Activated CD4-positive, alpha-beta T cell treated with anti-CD3 and anti-CD28 coated beads for 1 hour (primary cell): ENCODE data around the gene LOC101059915.
"Not testable (repeated sequence)": the region's sequence is repeated elsewhere in the genome, so short reads cannot be mapped to it uniquely, and the experiment has no call there.

Experiments used
- DNase-seq: peaks from one replicate; pipeline ENCODE4 v3.0.0-alpha.2; 2020

The LOC101059915 gene

DNA sequence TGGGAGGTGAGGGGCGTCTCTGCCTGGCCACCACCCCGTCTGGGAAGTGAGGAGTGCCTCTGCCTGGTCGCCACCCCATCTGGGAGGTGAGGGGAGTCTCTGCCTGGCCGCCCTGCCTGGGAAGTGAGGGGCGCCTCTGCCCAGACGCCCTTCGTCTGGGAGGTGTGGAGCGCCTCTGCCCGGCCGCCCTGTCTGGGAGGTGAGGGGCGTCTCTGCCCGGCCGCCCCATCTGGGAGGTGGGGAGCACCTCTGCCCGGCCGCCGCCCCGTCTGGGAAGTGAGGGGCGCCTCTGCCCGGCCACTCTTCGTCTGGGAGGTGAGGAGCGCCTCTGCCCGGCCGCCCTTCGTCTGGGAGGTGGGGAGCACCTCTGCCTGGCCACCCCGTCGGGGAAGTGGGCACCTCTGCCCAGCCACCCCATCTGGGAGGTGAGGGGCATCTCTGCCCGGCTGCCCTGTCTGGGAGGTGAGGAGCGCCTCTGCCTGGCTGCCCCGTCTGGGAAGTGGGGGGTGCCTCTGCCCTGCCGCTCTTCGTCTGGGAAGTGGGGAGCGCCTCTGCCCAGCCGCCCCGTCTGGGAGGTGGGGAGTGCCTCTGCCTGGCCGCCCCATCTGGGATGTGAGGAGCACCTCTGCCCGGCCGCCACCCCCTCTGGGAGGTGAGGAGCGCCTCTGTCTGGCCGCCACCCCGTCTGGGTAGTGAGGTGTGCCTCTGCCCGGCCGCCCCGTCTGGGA, 8.9 kb downstream of the LOC101059915 start:
- DNase-seq: not testable (repeated sequence)

DNA sequence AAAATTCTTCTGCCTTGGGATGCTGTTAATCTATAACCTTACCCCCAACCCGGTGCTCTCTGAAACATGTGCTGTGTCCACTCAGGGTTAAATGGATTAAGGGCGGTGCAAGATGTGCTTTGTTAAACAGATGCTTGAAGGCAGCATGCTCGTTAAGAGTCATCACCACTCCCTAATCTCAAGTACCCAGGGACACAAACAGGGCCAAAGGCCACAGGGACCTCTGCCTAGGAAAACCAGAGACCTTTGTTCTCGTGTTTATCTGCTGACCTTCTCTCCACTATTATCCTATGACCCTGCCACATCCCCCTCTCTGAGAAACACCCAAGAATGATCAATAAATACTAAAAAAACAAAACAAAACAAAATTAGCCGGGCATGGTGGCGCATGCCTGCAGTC, 9.8 kb downstream of the LOC101059915 start:
- not testable (repeated sequence) for DNase-seq

DNA sequence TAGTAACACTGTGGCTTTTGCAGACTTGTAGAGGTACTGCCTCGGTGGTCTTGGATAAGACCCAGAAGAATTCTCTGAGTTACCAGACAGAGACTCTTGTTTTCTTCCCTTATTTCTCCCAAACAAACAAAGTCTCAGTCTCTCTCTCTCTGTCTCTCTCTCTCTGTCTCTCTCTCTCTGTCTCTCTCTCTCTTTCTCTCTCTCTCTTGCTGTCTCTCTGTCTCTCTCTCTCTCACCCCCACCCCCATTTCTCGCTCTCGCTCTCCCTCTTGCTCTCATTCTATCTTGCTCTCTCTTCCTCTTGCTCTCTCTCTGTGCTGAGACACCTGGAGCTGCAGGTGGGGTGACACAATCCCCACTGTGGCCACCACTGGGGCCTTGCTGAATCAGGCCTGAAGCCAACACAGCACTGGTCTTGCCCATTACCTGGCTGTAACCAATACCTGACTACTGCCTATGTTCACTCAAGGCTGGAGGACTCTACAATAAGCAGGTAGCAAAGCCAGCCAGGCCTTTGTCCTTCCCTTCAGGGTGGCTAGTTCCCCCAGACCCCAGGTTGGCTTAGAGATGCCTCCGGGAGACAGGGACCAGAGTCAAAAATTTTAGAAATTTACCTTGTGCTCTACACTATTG, 12.3 kb downstream of the LOC101059915 start:
- DNase-seq: no peak

DNA sequence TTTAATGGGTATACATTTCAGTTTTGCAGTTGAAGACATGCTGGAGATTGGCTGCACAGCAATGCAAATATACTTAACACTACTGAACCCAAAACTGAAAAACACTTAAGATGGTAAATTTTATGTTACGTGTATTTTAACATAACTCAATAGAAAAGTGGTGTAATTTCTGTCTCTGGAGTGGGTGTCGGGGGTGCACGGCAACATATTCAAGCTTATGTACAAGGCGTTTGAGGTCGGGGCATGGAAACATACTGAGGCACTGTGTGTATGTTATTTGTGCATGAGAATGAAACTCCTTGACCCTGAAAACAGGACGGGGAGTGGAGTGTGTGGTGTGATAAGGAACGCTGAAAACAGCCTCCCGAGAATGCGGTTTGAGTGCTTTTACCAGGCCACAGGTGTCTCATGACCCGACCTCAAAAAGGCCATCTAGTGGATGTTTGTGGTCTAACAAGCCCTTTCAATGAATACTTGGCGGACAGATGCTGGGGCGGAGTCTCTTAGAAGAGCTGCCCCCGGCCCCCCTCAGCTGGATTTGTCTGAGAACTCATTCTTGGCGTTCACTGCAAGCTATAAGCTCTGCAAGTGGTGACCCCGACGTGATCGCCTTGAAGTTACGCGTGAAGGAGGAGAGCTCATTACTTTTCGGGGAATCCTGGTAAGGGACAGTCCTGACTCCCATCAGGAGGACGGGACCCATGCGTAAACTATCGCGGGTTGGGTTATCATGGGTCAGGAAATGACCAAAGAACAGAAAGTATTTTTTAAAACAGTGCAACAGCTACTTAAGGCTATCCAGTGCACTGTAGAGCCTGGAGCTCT, 29.5 kb downstream of the LOC101059915 start:
- DNase-seq: not testable (repeated sequence)

DNA sequence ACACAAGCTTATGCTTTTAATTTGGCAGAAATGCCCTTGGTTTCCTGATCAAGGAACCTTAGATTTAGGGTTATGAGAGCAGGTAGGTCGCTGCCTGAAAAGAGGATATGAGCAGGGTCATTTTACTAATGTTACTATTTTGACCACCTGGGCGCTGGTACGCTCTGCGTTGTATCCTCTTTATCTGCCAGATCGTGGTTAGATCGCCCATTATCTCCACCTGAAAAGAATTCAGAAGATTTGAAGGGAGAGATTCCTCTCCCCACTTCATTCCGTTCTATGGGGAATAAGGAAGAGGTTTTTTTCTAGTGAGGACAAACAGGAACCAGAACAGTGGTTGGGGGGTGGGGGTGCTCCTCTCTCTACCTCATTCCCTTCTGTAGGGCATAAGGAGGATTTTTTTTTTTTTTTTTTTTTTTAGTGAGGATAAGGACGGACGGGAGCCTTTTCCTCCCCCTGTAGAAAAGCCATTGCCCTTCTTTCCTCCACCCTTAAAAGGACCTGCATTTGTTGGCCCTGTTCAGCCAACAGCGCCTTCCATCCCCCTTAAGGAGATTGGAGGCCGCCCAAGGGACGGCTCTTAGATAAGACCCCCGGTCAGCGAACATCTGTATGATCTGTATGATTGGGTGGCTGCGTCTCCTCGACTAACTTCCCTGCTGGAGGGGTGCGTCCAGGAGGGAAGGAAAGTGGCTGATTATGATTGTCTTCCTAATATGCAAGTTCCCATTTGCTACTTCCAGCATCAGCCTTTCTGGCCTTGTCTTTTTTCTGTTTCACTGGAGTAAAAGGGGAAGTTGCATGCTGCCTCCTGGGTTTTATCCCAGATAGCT, 30.3 kb downstream of the LOC101059915 start:
- not testable (repeated sequence) for DNase-seq

DNA sequence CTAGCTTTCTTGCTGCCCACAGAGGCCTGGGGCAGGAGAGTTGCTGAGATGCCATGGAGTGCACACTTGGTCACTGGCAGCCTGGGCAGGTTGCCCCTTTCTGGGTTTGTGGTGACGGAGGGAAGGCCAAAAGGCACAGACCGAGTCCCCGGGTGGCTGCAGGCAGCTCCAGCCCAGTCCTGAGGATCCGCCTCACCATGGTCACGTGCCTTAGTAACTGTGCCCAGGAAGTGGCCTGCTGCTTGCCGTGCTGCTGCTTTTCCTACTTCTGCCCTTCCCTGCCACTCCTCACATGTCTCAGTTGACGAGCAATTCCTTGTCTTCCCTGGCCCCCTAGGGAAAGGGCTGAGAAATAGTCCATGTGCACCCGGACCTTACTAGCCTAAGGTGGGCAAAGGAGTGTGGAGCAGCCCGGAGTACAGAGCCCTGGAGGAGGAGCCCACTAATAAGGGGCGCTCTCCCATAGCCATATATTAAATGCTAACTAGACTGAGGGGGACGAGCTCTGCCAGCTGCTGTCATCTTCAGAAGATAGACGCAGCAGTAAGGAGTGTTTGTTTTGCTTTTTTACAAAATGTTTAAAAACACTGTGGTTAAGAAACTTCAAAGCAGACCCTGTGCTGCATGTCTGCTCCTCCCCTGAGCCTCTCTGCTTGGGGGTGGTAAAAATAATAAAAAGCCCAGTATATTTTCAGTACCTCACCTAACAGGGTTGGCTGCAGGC, 31.1 kb downstream of the LOC101059915 start:
- not testable (repeated sequence) for DNase-seq

DNA sequence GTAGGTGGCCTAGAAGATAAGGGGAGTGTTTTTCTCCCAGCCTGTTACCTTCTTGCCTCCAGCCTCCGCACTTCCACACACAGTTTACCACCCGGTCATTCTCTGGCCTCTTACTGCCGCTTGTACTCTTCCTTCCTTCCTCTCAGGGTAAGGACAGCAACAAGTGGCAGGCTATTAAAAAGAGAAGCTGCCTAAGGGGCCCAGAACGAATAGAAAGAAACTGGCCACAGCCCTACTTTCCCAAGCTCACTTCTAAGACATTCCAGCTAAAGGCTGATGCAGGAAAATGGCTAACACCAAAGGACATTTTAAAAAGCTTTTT, 31.6 kb downstream of the LOC101059915 start:
- not testable (repeated sequence) for DNase-seq

DNA sequence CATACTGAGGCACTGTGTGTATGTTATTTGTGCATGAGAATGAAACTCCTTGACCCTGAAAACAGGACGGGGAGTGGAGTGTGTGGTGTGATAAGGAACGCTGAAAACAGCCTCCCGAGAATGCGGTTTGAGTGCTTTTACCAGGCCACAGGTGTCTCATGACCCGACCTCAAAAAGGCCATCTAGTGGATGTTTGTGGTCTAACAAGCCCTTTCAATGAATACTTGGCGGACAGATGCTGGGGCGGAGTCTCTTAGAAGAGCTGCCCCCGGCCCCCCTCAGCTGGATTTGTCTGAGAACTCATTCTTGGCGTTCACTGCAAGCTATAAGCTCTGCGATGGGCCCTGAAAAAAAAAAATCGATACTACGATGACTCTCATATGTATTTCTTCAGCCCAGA, 35.5 kb downstream of the LOC101059915 start:
- DNase-seq: not testable (repeated sequence)

DNA sequence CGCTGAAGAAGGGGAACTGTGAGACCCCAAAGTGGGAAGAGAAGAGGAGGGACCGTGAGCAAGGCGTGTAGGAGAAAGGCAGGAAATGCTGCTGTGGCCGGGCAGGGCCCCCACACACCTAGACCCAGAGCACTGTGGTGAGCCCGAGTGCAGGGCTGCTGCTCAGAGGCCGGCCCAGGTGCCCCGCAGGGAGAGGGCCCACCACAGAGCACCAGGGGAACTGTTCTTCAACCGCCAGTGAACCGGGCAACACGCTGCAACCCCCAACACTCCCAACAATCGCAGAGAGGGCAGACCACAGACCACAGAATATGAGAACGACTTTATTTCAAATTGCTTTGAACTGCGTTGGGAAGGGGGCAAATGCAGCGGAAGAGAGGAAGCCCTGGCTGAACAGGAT, 46.7 kb downstream of the LOC101059915 start:
- DNase-seq: not testable (repeated sequence)

DNA sequence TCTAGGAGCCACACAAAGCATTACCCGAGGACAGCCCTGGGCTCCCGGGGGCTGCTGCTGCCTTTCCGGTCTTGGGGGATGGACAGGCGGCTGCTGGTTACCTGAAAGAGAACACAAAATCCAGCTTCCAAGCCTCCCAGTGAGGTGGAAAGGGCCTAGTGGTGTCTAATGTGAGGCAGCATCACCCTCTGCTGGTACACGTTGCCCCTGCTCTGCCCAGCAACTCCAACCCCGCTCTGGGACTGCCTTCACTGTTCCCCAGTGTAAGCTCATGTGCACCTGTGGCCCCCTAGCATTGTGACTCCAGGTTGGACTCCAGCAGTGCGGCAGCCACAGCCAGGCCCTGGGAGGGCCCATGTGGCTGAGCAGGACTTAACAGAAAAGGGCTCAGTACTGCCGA, 48.2 kb downstream of the LOC101059915 start:
- not testable (repeated sequence) for DNase-seq

DNA sequence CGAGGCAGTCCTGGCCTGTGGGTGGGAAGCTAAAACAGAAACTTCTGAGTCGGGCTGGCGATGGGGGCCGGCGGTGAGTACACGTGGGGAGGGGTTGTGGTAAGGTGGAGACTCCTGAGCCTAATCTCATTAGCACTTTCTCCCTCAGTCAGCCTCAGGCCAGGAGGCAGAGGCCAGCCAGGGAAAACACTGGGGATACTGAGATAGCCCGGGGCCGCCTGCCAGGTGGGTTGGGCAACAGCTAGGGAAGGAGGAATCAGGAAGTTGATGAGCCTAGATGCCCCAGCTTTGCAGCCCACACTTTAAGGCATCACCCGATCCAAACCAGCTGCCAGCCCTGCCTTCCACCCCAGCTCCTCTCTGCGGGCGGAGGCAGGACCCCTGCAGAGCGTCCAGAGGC, 49.0 kb downstream of the LOC101059915 start:
- not testable (repeated sequence) for DNase-seq

DNA sequence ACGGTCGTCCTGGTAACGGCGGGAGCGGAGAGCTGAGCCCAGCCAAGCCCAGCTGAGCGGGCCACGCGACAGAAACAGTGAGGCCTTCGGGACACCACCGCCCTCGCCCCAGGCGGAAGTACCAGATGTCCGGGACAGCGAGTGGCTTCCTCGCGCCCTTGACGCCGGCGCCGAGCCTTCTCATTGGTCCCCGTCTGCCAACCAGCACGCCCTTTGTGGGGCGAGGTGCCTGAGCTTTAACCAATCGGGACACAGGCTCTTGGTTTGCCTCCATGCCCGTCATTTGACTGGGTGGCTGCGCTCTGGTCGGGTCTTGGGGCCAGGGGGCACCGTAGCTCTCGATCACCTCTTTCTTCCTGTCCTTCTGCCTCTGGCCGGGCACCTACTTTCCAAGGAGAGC, 50.8 kb downstream of the LOC101059915 start, which contains the start of gene CXorf49:
TSS of gene CXorf49 (minus strand) at position 101 of the 400 bp plus-strand sequence. CDS start 134 bp downstream, outside the sequence.
- DNase-seq: not testable (repeated sequence)

DNA sequence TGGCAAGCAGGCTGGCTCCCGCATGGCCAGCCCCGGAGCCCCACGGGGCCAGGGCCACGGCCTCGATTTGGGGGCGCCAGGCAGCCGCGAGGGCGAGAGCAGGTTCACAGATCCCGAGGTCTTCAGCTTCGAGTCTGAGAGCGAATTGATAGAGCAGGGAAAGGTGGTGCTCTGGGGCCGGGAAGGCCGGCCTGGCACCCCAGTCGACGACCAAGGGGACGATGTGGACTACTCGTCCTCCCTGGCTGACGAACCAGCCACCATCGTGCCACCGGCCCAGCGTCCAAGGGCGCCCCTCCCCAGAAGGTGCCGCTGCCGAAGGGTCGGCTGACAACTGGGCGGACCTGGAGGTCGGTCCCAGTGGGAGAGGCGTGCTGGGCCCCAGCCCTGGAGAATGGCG, 51.8 kb downstream of the LOC101059915 start:
- DNase-seq: not testable (repeated sequence)

DNA sequence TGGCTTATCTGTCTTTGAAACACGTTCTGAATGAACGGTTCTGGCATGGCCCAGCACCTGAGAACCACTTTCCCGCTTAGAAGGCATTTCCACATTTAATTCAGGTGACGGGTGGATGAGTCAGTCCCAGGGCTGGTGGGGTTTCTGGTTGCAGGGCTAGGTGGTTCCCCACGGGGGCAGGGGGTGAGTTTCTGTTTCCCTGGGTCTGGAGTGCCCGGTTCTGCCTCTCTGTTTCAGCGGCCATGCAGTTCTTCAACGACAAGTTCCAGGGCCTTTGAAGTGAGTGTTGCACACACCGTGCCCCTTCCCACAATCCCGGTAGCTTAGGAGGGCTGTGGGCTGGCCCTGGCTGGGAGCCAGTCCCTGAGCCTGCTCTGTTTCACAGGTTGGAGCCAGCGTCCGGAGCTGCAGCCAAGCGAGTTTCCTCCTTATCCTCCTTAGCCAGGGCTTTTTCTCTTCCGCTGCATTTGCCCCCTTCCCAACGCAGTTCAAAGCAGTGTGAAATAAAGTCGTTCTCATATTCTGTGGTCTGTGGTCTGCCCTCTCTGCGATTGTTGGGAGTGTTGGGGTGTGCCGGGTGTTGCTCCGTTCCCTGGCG, 53.0 kb downstream of the LOC101059915 start:
- DNase-seq: not testable (repeated sequence)
